ENCODE measurements around the gene NUP93.

DNA sequence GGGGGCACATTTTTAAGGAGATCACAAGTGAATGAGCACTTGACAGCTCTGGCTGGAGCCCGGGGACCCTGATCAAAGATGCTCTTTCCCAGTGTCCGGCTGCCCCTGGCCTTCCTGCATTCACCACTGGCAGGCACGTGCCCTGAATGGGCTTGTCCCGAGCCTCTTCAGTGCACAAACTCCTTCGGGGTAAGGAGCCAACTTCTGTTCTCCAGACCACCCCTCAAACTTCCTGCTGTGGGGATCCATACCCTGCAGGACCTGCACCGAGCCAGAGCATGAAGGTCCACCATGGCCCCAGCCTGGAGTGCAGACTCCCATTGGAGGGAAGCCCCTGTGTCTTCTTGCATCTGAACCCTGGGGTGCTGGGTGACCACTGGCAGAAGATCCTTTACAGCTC, 125.3 kb downstream of the NUP93 start:
- TF ChIP-seq ZFP30 (CRISPR knock-in tag; IDR thresholded peaks at IDR 0.05; ENCODE audit: borderline replicate concordance) (no peak), TEAD1 (CRISPR knock-in tag; IDR thresholded peaks at IDR 0.05) (no peak)

All from K562 (cell line).